ENCODE data around the gene GCDH.
A peak's percentile ranks its signal among the peaks of the same experiment; 100 is the strongest.
"Not testable (repeated sequence)": the region's sequence is repeated elsewhere in the genome, so short reads cannot be mapped to it uniquely, and the experiment has no call there.

The GCDH gene

GRCh38 chr19:12872941-12873890, 17.7 kb upstream of the GCDH start:
- DNase-seq: peak; percentile 84

- no peak for DNase-seq
Measured at GRCh38 chr19:12873891-12874745, 16.8 kb upstream of the GCDH start.

GRCh38 chr19:12875086-12875485, 15.9 kb upstream of the GCDH start:
- DNase-seq: no peak

- no peak for DNase-seq
Measured at GRCh38 chr19:12880551-12881171, 10.3 kb upstream of the GCDH start.

GRCh38 chr19:12881172-12881808, 9.7 kb upstream of the GCDH start, which contains the start of gene DNASE2:
TSS of gene DNASE2 (minus strand) at chr19:12881449. CDS start at chr19:12881375, 74 bp downstream.
- peak; percentile 90 for DNase-seq

GRCh38 chr19:12882589-12882988, 8.4 kb upstream of the GCDH start:
- DNase-seq: no peak

GRCh38 chr19:12884202-12884601, 6.8 kb upstream of the GCDH start:
- no peak for DNase-seq

GRCh38 chr19:12884627-12884925, 6.4 kb upstream of the GCDH start:
- no peak for DNase-seq

- peak; percentile 92 for DNase-seq
Measured at GRCh38 chr19:12884926-12885748, 5.8 kb upstream of the GCDH start.

- no peak for DNase-seq
Measured at GRCh38 chr19:12885749-12886650, 5.0 kb upstream of the GCDH start.

- no peak for DNase-seq
Measured at GRCh38 chr19:12886651-12886968, 4.3 kb upstream of the GCDH start.

- no peak for DNase-seq
Measured at GRCh38 chr19:12886969-12887747, 3.8 kb upstream of the GCDH start, which contains the start of gene KLF1. TSS of gene KLF1 (minus strand) at chr19:12887201. CDS start at chr19:12887140, 61 bp downstream.

GRCh38 chr19:12888006-12888603, 2.9 kb upstream of the GCDH start:
- no peak for DNase-seq

GRCh38 chr19:12890299-12890786, 617 bp upstream of the GCDH start:
- not testable (repeated sequence) for DNase-seq

- no peak for DNase-seq
Measured at GRCh38 chr19:12891553-12892021, 627 bp downstream of the GCDH start.

- no peak for DNase-seq
Measured at GRCh38 chr19:12893582-12893981, 2.6 kb downstream of the GCDH start.

GRCh38 chr19:12896460-12896859, 5.5 kb downstream of the GCDH start:
- no peak for DNase-seq

GRCh38 chr19:12899891-12900518, 9.0 kb downstream of the GCDH start:
- DNase-seq: no peak

- DNase-seq: no peak
Measured at GRCh38 chr19:12907166-12907565, 16.2 kb downstream of the GCDH start.

Measured in CD4-positive, alpha-beta T cell treated with Interleukin-21 for 1 hour (primary cell).